ENCODE measurements around the gene RIN1. TPM values are rescaled to one million over a fixed set of nuclear protein-coding genes. Genes with fewer than 3 reads are reported as not detected.
"Not testable (repeated sequence)": the region's sequence is repeated elsewhere in the genome, so short reads cannot be mapped to it uniquely, and the experiment has no call there.

Gene RIN1
- polyA plus RNA-seq, 3 donors = 2.4 to 3.5 (median 3.0) TPM

DNA sequence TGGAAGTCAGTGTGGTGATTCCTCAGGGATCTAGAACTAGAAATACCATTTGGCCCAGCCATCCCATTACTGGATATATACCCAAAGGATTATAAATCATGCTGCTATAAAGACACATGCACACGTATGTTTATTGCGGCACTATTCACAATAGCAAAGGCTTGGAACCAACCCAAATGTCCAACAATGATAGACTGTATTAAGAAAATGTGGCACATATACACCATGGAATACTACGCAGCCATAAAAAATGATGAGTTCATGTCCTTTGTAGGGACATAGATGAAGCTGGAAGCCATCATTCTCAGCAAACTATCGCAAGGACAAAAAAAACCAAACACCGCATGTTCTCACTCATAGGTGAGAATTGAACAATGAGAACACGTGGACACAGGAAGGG, 15.5 kb downstream of the RIN1 start:
- not testable (repeated sequence) for DNase-seq

DNA sequence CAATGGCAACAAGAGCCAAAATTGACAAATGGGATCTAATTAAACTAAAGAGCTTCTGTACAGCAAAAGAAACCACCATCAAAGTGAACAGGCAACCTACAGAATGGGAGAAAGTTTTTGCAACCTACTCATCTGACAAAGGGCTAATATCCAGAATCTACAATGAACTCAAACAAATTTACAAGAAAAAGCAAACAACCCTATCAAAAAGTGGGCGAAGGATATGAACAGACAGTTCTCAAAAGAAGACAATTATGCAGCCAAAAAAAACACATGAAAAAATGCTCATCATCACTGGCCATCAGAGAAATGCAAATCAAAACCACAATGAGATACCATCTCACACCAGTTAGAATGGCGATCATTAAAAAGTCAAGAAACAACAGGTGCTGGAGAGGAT, 15.9 kb downstream of the RIN1 start:
- DNase-seq = not testable (repeated sequence)

DNA sequence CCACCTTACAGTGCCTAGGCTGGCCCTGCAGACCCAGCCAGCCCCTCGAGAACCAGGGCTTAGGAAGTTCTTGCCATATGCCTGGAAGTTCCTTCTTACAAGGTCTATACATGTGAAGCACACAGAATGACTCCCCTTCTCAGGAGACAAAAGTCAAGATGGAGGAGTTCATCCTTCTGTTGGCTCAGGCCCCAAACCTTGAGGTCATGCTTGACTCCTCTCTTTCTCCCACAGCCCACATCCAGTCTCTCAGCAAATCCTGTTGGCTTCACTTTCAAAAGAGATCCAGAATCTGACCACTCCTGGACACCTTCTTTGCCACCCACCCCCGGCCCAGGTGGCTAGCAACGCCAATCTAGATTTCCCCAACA, 17.6 kb downstream of the RIN1 start:
- DNase-seq = no peak

DNA sequence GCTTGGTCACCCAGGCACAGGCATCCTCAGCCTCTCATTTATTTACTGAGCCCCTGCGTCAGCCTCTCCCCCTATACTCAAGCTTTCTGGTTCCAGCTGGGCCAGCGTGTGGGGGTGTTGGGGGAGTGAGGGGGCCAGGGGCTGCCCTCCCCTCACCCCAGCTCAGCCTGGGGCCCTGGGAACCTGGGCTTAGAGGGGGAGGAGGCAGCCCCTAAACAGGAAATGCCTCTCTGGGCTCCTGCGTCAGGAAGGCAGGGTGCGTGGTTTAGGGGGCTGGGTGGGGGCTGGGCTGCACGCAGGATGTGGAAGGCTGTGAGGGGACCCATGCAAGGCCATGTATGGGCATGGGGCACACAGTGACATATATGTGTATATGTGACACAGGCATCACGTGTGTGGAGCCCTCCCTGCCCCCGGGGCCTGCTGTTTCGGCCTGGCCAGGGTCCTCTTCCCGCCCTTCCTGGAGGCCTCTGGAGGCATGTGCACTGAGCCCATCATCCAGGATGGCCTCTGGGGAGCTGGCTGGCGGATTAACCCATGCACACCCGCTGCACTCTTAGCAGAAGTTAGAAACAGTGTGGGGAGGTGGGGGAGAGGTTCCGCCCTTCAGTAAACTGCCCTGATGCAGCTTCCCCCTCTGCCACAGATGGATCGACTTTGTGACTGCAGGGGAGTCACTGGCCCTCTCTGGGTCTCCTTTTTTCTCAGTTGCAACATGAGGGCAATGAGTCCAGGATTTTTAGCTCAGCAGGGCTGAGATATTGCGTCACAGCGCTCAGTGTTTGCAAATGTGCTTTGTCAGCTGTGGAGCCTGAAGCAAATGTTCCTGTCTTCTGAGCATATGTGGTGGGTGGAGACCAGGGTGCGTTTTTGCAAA, 18.3 kb downstream of the RIN1 start:
- DNase-seq = peak; percentile 59

DNA sequence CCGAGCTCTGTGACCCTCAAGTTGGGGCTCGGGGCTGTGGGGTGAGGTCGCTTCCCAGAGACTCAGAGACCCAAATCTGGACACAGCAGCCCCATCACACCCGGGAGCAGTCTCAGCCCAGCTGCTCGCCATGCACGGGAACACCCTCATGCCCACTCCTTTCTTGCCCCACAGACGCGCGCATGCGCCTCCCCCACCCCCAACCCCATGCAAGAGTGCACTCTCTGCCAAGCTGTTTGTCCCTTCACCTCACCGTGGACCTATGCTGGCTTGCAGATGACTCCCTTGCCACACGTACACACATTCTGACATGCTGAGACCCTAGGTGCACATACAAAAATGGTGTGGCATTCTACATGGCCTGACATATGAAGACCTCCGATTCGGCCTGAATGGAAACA, 18.9 kb downstream of the RIN1 start:
- DNase-seq = no peak

DNA sequence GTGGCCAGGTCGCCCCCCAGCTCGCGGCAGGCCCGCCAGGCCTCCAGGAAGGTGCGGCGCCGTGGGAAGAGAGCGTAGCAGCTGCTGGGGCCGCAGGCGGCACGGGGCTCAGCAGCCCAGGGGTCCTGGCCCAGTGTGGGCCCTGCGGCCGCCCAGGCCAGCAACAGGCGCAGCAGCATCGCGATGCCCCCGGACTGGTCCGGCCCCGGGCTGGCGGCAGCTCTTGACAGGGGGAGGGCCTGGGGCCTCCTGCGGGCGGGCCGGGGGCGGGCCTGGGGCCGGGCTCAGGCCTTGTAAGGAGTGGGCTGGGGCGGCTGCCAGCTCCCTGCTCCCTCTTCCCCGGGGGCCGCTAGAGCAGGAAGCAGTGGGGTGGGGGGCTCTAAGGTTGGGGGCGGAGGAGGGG, 19.4 kb downstream of the RIN1 start, which contains the start of gene CD248:
Gene CD248 (minus strand): TSS at position 196 of the 403 bp plus-strand sequence. CDS start 17 bp downstream, at position 179.
- peak; percentile 78 for DNase-seq

DNA sequence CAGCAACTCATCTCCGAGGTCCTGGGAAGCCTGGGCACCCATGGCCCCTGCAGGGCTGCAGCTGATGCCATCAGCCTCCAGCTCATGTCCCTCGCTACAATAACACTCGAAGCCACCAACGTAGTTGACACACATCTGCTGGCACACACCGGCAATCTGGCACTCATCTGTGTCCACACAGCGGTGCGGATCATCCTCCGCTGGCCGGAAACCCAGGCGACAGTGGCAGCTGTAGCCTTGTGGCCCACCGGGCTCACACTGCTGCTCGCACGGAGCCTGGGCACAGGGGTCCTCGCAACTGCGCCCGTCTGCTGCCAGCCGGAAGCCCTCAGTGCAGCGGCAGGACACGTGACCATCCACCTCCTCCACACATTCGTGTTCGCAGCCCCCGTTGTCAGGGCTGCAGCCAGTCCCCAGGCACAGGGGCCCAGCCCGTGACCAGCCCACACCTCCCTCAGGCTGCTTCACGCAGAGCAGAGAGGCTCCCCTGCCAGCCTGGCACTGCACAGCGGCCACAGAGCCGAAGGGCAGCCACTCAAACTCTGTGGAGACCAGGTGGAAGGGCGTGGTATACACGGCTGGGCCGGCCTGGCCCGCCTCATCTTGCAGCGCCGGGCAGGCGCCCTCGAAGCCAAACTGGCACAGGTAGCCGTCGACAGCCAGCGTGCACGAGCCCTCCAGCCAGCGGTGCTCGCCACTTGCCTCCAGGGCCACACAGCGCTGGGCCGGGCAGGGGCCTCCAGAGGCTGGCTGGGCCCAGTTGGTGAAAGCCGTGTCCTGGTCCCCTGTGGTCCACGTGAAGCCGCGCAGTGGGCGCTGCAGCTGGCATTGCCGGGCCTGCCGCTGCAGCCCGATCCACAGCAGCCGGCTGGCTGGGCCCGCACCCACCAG, 20.1 kb downstream of the RIN1 start:
- DNase-seq = no peak

DNA sequence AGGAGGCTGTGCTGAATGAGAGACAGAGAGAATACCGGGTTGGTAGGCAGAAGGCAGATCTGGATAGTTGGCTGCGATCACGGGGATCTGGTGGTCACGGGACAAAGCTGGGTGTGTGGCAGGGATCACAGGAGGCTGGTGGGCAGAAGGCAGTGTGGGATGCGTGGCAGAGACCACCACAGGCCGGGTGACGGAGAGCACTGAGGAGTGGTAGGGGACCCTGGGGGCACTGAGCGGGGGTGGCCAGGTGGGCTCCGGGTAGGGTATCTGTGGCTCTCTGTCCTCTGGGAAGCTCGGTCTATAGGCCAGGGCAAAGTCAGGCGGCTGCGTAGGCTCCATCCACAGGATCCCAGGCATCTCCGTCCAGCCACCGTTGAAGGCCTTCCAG, 20.7 kb downstream of the RIN1 start:
- no peak for DNase-seq

DNA sequence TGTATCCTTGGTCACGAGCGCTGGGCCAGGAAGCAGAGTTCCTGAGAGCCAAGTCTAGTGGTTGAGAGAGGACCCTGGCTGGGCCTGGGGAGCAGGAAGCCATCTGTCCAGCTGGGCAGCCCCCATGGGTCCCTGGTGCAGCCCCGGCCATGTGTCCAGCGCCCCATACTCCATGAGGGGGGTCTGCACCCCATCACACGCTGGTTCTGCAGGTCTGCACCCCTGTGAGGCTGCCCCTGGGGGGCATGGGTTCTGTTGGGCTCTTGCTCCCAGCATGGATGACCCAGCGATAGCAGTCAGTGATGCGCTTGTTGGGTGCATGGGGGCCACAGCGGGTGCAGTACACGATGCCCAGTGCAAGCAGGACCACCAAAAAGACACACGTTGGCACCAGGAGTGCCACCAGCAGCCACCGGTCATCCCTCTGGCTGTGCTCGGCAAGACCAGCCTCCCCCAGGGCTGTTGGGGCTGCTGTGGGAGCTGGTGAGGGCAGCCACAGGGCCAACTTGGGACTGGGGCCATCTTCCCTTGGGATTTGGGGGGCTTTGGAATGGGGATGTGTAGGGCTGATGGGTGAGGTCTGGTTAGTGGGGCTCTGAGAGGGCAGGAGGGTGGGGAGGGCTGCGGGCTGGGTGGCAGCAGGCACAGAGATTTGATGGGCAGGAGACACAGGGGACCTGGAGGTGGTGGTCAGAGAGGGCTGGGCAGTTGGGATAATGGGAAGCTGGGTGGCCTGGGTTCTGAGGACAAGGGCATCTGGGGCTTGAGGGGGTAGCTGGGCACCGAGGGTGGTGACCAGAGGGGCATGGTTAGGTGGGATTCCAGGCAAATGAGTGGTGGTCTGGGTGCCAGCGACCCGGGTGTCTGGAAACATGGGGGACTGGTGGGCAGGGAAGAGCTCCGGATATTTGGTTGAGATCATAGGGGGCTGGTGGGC, 21.4 kb downstream of the RIN1 start:
- no peak for DNase-seq

DNA sequence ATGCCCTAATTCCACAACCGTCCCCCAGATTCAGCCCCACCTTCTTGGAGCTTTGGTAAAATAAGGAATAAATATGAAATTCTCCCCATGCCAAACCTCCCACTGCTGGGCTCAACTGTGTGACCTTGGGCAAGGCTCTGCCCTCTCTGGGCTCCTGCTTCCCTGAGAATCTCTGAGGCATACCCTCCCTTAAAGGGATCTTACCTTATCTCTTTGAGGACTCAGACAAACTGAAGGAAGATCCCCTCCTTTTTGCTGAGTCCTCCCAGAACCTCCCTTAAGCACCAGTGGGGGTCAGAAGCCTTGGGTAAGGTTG, 22.1 kb downstream of the RIN1 start:
- DNase-seq = no peak

DNA sequence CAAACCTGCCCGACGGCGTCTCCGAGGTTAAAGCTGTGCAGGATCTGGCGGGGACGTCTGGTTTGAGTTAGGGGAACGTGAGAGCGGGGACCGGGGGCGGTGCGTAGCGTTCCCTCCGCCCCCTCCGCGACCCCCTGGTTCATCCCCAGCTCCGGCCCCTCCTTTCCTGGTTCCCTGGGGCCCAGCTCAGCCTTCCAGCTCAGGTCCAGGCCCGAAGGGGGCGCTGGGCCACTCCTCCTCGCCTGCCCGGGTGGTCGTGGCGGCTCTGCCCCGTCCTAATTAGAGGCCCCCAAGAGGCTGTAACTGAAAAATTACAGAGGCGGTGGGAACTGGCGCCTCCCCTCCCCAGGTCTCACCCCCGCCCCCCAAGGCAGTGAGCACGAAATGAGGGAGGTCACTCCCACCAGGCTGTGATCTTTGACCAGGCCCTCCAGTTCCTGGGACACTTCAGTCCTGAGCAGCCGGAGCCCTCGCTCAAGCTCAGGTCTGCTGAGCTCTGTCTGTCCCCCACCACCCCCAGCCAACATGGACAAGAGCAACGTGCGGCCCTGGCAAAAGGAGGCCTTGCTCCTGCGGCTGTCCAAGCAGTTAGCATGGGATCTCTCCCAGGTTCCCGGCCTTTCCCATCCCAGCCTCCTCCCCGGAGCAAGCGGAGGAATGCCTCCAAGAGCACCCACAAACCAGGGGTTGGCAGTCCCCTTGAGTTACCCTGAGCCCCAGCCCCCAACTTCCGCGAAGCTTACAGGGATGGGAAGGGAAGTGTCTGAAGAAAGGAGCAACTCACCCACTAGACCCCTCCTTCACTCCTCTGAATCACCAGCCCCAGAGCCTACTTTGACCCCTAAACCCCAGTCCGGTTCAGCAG, 22.7 kb downstream of the RIN1 start:
- peak; percentile 77 for DNase-seq

DNA sequence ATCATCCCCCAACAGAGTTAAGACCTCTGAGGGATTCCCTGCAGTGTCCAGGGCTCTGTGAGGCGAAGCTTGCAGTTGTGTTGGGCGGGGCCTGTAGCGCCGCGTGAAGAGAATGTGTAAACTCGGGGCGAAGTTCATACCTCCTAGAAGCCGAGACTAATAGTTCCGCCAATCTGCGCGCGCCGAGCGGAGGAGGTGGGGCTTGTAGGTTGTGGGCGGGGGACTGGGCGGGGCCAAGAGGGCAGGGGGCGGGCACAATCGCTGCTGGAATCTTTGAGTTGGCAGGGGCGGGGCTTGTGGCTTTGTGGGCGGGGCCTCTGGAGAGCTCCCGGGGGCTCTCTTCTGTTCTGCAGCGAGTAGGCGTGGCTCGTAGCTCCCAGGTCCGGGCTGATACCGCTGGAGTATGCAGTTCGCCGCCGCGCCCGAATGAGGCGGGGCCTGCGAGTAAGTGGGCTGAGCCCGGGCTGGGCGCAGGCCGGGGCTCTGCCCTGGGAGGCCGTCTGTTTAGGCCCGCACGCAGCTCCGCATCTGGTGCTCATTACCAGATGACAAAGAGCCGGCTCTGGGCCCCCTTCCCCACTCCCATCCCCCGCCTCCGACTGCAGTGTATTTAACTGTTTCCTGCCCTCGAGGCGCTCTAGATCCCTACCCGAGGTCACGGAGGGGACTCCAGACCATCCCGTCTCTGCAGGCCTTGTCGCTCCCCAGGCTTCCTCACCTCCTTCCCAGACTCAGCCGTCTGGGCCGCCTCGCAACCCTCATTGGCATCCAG, 23.5 kb downstream of the RIN1 start:
- DNase-seq = peak; percentile 97

DNA sequence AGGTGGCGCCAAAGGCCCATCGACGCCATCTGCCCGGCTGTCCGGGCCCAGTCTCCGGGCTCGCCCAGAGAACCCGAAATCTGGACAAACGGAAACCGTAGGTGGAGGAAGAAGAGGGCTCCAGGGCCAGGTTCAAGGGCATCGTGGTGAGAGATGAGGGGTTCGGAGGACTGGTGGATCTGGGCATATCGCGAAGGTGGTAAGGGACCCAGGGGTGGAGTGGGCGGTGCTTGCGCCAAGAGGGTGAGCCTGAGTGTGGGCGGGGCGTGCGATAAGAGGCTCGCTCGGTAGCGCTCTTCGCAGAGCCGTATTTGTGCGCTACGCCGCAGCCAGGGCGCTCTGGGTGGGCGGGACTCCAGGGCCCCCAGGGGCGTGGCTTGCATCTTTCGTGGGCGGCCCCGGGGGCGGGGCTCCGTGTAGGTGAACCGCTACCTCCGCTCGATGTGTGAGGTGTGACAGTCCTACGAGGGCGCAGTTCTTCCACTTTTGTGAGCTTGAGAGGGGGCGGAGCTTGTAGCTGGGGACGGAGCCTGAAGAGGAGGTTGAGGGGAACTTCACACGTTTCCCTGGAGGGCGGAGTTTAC, 24.2 kb downstream of the RIN1 start:
- DNase-seq = peak; percentile 92

DNA sequence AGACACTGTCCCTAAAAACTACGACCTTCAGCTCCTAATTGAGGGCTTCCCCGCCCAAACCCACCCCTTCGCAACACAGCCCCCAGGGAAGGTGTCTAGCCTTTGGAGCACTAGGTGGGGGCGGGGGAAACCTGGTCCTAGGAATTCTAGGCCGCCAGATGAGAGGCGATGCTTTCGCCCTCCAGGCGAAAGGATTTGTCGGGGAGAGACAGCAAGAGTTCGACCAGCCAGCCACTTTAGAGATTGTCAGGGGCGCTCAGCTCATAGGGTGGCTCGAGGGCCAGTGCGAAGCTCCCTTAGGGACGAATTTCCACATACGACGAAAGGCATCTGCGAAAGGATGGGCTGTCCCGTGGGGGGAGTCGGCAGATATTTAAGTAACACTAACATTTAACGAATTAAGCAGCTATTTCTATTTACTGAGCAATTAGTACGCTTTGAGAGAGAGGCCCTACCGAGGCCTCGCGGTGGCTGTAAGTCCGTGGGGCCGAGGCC, 24.7 kb downstream of the RIN1 start:
- DNase-seq = no peak

DNA sequence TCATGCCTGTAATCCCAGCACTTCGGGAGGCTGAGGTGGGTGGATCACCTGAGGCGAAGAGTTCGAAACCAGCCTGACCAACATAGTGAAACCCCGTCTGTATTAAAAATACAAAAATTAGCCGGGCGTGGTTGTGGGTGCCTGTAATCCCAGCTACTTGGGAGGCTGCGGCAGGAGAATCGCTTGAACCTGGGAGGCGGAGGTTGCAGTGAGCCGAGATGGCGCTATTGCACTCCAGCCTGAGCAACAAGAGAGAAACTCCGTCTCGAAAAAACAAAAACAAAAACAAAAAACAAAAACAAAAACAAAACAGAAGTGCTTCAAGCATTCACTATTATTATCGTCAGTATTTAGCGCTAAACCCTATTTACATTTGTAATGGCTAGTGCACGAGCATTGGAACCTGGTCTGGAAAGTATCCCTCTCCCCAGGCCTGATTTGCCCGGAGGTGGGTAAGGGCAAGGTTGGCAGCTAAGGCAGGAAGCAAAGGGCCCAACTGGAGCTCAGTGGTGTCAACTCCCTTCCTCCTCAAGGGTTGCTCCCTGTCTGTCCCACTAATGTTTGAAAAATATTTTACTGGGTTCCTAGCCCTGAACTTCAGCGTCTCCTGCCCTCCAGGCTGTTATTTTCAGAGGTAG, 25.3 kb downstream of the RIN1 start:
- DNase-seq = not testable (repeated sequence)

DNA sequence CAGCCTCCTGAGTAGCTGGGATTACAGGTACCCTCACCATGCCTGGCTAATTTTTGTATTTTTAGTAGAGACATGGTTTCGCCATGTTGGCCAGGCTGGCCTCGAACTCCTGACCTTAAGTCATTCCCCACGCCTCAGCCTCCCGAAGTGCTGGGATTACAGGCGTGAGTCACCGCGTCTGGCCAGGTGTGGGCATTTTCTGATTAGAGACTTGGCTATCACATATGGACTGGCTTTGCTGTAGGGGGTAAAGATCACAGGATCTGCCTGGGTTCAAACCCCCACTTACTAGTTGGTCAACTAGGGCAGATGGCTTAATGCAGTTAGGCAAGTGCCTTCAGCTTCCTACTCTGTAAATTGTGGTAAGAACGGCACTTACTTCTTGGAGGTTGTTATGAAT, 25.9 kb downstream of the RIN1 start:
- no peak for DNase-seq

DNA sequence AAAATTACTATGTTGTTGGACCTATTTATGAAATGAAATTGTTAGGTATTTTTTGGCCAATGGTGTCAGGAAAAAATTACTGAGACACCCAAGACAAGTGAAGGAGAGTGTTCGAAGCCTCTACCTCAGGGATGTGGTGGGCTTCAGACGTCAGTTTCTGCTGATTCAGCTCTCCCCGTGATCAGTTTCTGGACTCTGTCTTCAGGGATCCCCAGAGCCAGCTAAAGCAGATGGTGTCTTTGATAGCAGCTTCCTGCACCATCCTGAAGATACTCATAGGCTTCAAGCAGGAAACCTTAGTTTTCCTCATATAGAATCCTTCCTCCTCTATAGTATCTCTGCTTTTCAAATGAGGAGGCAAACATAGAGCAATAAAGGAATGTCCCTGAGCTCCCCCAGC, 26.8 kb downstream of the RIN1 start:
- no peak for DNase-seq

DNA sequence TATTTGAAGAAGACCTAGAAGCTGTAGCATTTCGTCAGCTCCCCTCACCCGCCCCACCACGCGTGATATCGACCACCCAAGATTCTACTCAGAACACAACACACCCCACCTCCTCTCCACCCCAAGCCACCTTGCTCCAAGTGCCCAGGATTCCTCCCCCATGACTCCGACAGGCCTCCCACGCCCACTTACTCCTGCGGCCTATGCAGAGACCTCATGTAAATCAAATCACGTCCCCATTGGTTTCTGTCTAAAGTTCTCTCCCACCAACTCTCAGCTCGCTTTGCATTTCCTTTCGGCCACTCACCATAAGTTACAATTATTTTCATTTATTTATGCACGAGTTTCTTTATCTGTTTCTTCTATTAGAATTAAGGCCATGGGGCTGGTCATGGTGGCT, 33.6 kb downstream of the RIN1 start:
- DNase-seq = no peak

DNA sequence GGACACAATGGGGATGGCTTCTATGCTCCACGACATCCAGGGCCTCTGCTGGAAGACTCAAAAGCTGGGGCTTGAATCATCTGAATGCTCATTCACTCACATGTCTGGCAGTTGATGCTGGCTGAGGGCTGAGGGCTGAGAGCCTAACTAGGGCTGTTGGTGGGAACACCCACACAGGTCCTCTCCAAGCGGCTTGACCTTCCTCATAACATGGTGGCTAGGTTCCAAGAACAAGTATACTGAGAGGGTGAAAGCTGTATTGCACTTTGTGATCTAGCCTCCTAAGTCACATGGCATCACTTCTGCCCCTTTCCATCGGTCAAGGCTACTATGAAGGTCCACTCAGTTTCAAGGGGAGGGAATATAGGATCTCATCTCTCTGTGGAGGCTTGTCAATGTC, 37.0 kb downstream of the RIN1 start:
- DNase-seq = no peak

Measured in renal pelvis (tissue), 4 donors.